AG10803 (cell line): Measurements from ENCODE around the gene UGT1A4.
"Not testable (repeated sequence)": the region's sequence is repeated elsewhere in the genome, so short reads cannot be mapped to it uniquely, and the experiment has no call there.

Experiments
- DNase-seq: peaks from one replicate; pipeline ENCODE4 v3.0.0; 2010; ENCODE audit warnings: low read depth
- H3K4me3 ChIP-seq: 2 replicates; pipeline ENCODE4 v1.5.1; 2011; ENCODE audit warnings: mild to moderate bottlenecking, low read length, control low read depth
- CTCF ChIP-seq: conservative IDR thresholded peaks from 2 replicates; pipeline ENCODE4 v1.5.1; 2011; ENCODE audit warnings: mild to moderate bottlenecking, low read length, control low read depth, inconsistent platforms

Gene UGT1A4

GRCh38 chr2:233708942-233709341 is 9.6 kb upstream of the UGT1A4 start:
- no peak overlapping the region for H3K4me3 ChIP-seq
- no peak for TF ChIP-seq CTCF
- no peak for DNase-seq

GRCh38 chr2:233711312-233712008 is 7.1 kb upstream of the UGT1A4 start:
- no peak overlapping the region for H3K4me3 ChIP-seq
- peak; percentile 68 for DNase-seq
- TF ChIP-seq CTCF, result peak; percentile 94

GRCh38 chr2:233712611-233713261 is 5.8 kb upstream of the UGT1A4 start, which contains the start of gene UGT1A5:
TSS of gene UGT1A5 (plus strand) at chr2:233712907. CDS start at chr2:233712992, 85 bp downstream.
- no peak for DNase-seq
- TF ChIP-seq CTCF, result no peak
- H3K4me3 ChIP-seq, result no peak within 1 kb of the TSS

- TF ChIP-seq CTCF, result no peak
- no peak for DNase-seq
- H3K4me3 ChIP-seq, result no peak overlapping the region
Observed at GRCh38 chr2:233713262-233713615, 5.3 kb upstream of the UGT1A4 start.

- no peak for TF ChIP-seq CTCF
Observed at GRCh38 chr2:233714121-233714520, 4.4 kb upstream of the UGT1A4 start.

GRCh38 chr2:233728723-233729301 is 10.3 kb downstream of the UGT1A4 start, which contains the start of gene UGT1A3:
TSS of gene UGT1A3 (plus strand) at chr2:233729042. CDS start at chr2:233729127, 85 bp downstream.
- no peak for TF ChIP-seq CTCF
- H3K4me3 ChIP-seq, result no peak within 1 kb of the TSS
- no peak for DNase-seq

More at GRCh38 chr2:233714121-233714520, 4.4 kb upstream of the UGT1A4 start:
- H3K4me3 ChIP-seq, result no peak overlapping the region
- DNase-seq, result no peak

GRCh38 chr2:233736868-233737653 is 18.5 kb downstream of the UGT1A4 start:
- DNase-seq, result not testable (repeated sequence)

More at GRCh38 chr2:233736868-233737653, 18.5 kb downstream of the UGT1A4 start:
- not testable (repeated sequence) for H3K4me3 ChIP-seq
